GM18498 (cell line): ENCODE measurements around the gene PRCP.
"Not testable (repeated sequence)": the region's sequence is repeated elsewhere in the genome, so short reads cannot be mapped to it uniquely, and the experiment has no call there.

Experiments
- ATAC-seq: cut with Tn5 transposase; IDR thresholded peaks from one replicate; pipeline ENCODE4 v1.9.1; 2021; ENCODE audit warnings: mild to moderate bottlenecking, moderate library complexity; ENCODE audit not compliant: unreplicated experiment

Gene PRCP

GRCh38 chr11:82873919-82874333 is 26.3 kb downstream of the PRCP start:
- ATAC-seq: no peak

GRCh38 chr11:82872377-82873150 is 27.7 kb downstream of the PRCP start:
- ATAC-seq: no peak

GRCh38 chr11:82871646-82872045 is 28.6 kb downstream of the PRCP start:
- ATAC-seq: no peak

DNA sequence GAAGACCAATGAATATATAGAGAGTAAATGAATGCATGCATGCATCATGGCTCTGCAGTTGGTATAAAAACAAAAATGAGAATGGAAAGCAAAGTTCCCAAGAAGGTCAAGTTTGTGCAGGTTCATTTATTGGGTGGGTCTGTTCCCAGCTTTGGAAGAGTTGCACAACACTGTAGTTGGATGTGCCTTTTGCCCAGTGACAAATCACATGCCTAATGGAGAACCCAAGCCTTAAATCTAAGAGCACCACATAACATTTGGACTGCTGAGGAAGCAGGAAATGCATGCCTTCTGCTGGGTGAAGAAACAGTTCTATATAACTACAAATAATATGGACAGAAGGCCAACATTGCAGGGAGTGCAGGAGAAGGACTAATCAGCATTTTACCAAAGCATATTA is 30.6 kb downstream of the PRCP start:
- no peak for ATAC-seq

DNA sequence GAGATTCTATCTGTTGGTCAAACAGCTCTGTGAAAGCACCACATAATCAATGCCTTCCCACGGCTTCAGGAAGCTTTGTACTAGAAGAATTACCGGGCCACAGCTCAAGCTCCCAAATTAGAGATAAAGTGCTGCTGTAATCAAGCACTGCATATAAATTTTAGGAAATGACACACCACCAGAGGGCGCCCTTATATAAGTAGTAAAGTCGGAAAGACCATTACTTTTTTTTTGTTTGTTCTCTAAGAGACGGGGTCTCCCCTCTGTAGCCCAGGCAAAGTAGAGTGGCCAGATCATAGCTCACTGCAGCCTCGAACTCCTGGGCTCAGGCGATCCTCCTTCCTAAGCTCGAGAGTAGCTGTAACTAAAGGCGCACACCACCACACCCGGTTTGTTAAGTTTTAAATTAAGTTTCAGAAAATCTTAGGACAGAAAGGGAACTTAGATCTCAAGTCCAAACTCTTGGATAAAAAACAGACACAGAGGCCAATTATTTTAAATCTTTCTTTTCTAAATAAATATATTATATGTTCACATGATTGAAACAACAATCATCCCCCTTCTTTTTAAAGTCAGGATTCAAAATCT is 32.6 kb downstream of the PRCP start:
- peak; percentile 49 for ATAC-seq

DNA sequence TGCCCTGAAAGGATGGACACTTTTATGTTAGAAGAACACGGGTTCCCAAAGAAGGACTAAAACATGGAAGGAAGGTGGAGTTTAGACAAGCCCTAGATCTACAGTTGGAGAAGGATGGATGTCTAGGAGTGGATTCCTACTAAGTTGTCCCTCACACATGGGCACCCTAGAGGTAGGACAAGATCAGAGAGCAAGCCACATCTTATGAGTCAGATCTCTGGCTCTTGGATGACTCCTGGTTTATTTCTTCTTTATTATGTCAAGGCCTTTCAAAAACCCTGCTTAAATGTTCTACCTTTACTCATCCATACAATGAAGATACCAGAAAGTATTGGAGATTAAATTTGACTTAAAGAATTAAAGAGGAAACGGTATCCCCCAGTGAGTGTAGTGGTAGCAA is 34.4 kb downstream of the PRCP start:
- no peak for ATAC-seq

DNA sequence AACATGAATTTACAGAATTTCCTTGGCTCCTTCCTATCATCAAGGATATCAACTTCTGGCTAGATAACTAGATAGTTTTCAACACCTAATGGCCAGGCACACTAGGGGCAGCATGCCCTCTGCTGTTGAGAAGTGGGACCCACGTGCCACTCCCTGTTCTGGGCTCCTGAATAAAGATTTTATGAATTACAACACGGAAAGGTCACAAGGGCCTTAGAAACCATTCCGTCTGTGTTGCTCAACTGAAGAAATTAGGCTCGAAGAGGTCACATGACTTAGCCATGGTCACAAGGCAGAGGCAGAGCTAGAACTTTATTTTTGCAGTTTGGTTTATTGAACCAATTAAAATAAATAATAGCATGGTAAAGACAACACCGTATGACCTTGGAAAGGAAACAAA is 36.0 kb downstream of the PRCP start:
- ATAC-seq: peak; percentile 60

DNA sequence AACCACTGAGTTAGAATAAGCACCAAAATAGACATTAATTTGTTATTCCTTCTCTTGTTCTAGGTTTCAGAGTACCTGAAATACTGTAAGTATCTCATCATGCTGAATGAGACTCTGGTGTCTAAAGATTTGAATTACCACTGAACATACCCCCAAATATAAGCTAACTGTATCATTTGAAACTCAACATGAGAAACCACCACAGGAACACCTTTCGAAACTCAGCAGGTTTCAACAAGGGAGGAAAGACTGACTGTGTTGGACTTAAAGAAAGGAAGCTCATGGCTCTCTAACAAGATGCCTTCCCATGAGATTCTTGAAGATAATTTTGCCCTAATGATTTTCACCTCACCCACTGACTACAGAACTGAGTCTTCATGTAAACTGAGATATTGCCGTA is 37.0 kb downstream of the PRCP start:
- peak; percentile 48 for ATAC-seq

GRCh38 chr11:82862379-82862778 is 37.9 kb downstream of the PRCP start:
- no peak for ATAC-seq

GRCh38 chr11:82859750-82860149 is 40.5 kb downstream of the PRCP start:
- ATAC-seq: no peak

DNA sequence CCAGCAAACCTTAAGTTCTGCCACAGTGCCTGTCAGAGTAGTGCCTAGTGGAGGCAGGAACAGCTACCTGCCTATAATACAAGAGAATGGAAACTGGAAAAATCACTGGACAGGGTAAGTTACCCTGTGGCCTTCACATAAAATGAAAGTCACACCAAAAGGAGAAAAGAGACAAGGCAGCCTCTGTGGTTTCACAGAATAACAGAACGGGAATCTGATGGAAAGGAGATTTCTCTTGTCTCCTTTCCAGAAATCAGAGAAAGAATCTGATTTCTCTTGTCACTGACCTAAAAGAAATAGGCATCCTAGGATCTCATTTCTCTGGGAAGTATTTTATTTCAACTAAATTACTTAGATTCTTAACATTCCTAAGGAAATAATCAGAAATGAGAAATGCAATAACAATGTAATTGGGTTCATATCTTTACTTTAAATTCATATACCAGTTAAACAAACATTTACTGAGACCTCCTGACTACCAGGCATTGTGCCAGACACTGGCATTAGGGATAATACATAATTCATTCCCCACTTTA is 41.6 kb downstream of the PRCP start:
- ATAC-seq: no peak

GRCh38 chr11:82858133-82858532 is 42.1 kb downstream of the PRCP start:
- no peak for ATAC-seq

GRCh38 chr11:82857145-82857544 is 43.1 kb downstream of the PRCP start:
- ATAC-seq: no peak

DNA sequence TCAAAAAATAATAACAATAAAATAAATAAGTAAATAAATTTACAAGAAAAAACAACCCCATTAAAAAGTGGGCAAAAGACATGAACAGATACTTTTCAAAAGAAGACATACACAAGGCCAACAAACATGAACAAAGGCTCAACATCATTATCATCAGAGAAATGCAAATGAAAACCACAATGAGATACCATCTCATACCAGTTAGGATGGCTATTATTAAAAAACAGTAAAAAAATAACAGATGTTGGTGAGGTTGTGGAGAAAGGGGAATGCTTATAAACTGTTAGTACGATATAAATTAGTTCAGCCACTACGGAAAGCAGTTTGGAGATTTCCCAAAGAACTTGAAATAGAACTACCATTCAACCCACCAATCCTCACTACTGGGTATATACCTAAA is 44.6 kb downstream of the PRCP start:
- no peak for ATAC-seq

DNA sequence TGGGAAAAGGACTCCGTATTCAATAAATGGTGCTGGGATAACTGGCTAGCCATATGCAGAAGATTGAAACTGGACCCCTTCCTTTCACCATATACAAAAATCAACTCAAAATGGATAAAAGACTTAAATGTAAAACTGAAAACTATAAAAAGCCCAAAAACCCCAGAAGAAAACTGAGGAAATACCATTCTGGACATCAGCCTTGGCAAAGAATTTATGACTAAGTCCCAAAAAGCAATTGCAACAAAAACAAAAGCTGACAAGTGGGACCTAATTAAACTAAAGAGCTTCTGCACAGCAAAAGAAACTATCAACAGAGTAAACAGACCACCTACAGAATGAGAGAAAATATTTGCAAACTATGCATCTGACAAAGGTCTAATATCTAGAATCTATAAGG is 45.3 kb downstream of the PRCP start:
- not testable (repeated sequence) for ATAC-seq

DNA sequence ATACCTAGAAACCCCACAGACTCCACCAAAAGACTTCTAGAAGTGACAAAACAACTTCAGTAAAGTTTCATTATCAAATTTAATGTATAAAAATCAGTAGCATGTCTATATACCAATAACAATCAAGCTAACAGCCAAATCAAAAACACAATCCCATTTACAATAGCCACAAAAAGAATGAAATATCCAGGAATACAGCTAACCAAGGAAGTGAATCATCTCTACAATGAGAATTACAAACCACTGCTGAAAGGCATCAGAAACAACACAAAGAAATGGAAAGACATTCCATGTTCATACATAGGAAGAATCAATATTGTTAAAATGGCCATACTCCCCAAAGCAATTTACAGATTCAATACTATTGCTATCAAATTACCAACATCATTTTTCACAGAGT is 46.0 kb downstream of the PRCP start:
- no peak for ATAC-seq

GRCh38 chr11:82848829-82849228 is 51.4 kb downstream of the PRCP start:
- ATAC-seq: no peak

DNA sequence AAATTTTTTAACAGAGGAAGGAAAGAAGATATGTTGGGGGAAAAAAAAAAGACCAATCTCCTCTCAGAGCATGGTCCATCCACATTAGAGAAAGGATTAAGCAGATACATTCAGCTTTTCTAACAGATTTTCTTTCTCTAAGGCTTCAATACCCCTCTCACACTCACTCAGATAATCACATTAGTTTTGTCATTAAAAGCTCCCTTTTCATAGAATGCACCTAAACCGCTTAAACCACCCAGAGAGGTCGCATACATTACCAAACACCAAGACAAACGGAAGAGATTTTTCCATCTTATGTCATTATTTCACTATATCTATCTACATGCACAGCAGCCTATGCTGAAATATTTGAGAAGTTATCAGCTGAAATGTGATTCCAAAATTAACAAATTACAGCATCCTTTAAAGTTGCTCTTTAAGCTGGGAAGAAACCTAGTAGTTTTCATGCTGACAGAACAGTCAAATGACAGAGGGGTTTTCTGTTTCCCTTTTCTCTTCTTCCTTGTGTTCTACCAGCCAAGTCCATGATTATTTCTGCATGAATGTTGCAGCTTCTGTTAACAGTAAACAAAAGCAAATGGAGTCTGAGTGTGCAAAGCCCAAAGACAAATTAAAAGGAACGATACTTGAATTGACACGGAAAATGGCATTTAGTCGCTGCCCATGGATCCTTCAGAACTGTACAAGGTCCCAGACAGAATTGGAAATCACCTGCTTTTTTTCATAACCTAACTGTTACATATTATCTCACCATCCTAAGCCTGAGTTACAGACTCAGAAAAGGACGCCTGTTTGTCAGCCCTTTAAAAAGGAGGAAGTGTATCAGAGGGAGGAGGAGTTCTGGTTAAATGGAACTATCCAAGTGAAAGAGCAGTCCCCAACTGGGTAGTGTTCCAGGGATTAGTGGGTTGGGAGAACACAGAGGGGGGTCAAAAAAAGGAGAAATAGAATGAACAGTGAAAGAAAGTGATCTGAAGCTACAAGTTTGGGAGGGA is 54.6 kb downstream of the PRCP start:
- ATAC-seq: no peak

DNA sequence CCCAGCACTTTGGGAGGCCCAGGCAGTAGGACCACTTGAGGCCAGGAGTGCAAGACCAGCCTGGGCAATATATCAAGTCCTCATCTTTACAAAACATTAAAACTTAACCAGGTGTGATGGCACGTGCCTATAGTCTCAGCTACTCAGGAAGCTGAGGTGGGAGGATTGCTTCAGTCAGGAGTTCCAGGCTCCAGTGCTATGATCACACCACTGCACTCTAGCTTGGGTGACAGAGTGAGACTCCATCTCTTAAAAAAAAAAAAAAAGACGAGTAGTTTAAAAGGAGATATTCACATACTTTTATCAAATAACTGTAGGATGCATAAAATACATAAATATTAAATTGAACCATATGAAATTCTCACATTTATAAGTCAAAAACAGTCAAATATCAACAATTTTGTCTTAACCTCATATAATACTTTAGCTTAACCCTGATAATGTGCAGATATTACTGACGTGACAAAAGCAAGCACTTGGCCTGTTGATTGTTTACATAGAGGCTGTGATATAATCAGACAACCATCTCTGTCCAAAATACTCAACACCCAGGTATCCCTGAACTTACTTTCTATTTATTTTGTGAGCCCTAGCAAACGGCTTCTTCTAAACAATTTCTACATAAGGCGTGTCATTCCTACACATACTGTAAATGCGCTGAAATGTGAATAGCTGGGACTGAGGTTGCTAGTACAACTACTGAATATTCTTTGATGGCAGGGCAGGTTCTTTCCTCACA is 57.0 kb downstream of the PRCP start:
- no peak for ATAC-seq

- ATAC-seq: no peak
Observed at GRCh38 chr11:82842019-82842418, 58.2 kb downstream of the PRCP start.

DNA sequence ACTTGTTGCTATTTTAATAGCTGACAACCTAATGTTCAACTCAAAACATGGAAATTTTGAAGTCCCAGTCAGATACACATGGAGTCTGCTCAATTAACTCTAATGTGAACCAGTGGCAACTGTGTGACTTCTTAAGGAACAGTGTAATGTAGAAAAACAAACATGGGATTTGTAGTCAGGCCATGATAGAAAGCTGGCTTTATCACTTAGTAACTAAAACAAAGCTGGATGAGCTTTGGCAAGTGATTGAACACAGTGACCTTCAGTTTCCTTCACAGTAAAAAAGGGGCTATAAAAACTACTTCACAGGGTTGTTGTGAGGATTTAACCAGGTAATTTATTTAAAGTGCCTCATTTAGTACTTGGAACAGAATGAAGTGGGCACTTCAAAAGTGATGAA is 62.6 kb downstream of the PRCP start:
- ATAC-seq: no peak
